ENCODE measurements around the gene GARS1.

The GARS1 gene

GRCh38 chr7:30553141-30553540 lies 41.5 kb upstream of the GARS1 start:
- Histone ChIP-seq H3K27ac (replicated peaks) (no peak overlapping the region), H3K4me3 (replicated peaks; ENCODE audit: insufficient read depth, low read length) (no peak overlapping the region), H3K27me3 (ENCODE audit: insufficient read depth, poor library complexity, severe bottlenecking) (no peaks in the 10 kb centered on the region)
- TF ChIP-seq POLR2AphosphoS5 (IDR thresholded peaks at IDR 0.05; ENCODE audit: low read depth) (no peak), GABPA (IDR thresholded peaks at IDR 0.05; ENCODE audit: low read depth) (no peak), SPI1 (IDR thresholded peaks at IDR 0.05; ENCODE audit: borderline replicate concordance, low read depth) (no peak), CTCF (IDR thresholded peaks at IDR 0.05; ENCODE audit: insufficient read depth, low read length) (no peak)
- TF ChIP-seq, protein P1, sequence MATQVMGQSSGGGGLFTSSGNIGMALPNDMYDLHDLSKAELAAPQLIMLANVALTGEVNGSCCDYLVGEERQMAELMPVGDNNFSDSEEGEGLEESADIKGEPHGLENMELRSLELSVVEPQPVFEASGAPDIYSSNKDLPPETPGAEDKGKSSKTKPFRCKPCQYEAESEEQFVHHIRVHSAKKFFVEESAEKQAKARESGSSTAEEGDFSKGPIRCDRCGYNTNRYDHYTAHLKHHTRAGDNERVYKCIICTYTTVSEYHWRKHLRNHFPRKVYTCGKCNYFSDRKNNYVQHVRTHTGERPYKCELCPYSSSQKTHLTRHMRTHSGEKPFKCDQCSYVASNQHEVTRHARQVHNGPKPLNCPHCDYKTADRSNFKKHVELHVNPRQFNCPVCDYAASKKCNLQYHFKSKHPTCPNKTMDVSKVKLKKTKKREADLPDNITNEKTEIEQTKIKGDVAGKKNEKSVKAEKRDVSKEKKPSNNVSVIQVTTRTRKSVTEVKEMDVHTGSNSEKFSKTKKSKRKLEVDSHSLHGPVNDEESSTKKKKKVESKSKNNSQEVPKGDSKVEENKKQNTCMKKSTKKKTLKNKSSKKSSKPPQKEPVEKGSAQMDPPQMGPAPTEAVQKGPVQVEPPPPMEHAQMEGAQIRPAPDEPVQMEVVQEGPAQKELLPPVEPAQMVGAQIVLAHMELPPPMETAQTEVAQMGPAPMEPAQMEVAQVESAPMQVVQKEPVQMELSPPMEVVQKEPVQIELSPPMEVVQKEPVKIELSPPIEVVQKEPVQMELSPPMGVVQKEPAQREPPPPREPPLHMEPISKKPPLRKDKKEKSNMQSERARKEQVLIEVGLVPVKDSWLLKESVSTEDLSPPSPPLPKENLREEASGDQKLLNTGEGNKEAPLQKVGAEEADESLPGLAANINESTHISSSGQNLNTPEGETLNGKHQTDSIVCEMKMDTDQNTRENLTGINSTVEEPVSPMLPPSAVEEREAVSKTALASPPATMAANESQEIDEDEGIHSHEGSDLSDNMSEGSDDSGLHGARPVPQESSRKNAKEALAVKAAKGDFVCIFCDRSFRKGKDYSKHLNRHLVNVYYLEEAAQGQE (IDR thresholded peaks at IDR 0.05; ENCODE audit: insufficient replicate concordance, low read depth): no peak
- no peak for DNase-seq (ENCODE audit: low read depth in 1 of 2, low spot score in 1 of 2)

- H3K4me3 ChIP-seq (replicated peaks; ENCODE audit: insufficient read depth, low read length): no peak overlapping the region
- TF ChIP-seq SPI1 (IDR thresholded peaks at IDR 0.05; ENCODE audit: borderline replicate concordance, low read depth) (no peak), GABPA (IDR thresholded peaks at IDR 0.05; ENCODE audit: low read depth) (no peak), CTCF (IDR thresholded peaks at IDR 0.05; ENCODE audit: insufficient read depth, low read length) (no peak), POLR2AphosphoS5 (IDR thresholded peaks at IDR 0.05; ENCODE audit: low read depth) (no peak)
- TF ChIP-seq, protein P1 (IDR thresholded peaks at IDR 0.05; ENCODE audit: insufficient replicate concordance, low read depth): no peak
- no peaks in the 10 kb centered on the region for H3K27me3 ChIP-seq (ENCODE audit: insufficient read depth, poor library complexity, severe bottlenecking)
- DNase-seq (ENCODE audit: low read depth in 1 of 2, low spot score in 1 of 2): no peak
- no peak overlapping the region for H3K27ac ChIP-seq (replicated peaks)
Observed at GRCh38 chr7:30553546-30553945, 41.1 kb upstream of the GARS1 start.

DNA sequence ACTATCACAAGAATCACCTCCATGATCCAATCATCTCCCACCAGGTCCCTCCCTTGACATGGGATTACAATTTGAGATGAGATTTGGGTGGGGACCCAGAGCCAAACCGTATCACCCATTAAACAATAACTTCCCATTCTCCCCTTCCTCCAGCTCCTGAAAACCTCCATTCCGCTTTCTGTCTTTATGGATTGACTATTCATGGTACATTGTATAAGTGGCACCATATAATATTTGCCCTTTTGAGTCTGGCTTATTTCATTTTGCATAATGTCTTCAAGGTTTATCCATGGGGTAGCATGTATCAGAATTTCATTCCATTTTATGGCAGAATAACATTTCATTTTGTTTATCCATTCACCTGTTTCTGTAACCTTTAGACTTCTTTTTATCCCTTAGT lies 39.2 kb upstream of the GARS1 start:
- Histone ChIP-seq H3K27me3 (ENCODE audit: insufficient read depth, poor library complexity, severe bottlenecking) (no peaks in the 10 kb centered on the region), H3K4me3 (replicated peaks; ENCODE audit: insufficient read depth, low read length) (no peak overlapping the region), H3K27ac (replicated peaks) (no peak overlapping the region)
- DNase-seq (ENCODE audit: low read depth in 1 of 2, low spot score in 1 of 2): no peak
- TF ChIP-seq, protein P1 (IDR thresholded peaks at IDR 0.05; ENCODE audit: insufficient replicate concordance, low read depth): no peak
- TF ChIP-seq GABPA (IDR thresholded peaks at IDR 0.05; ENCODE audit: low read depth) (no peak), SPI1 (IDR thresholded peaks at IDR 0.05; ENCODE audit: borderline replicate concordance, low read depth) (no peak), CTCF (IDR thresholded peaks at IDR 0.05; ENCODE audit: insufficient read depth, low read length) (no peak), POLR2AphosphoS5 (IDR thresholded peaks at IDR 0.05; ENCODE audit: low read depth) (no peak)

All from HL-60 (cell line).